Keratinocyte (primary cell): Measurements from ENCODE around the gene CRTC1. TPM values are rescaled to one million over a fixed set of nuclear protein-coding genes. Genes with fewer than 3 reads are reported as not detected.

ENCODE experiments used
- DNase-seq: peaks from one replicate; pipeline ENCODE4 v3.0.0-alpha.2; 2011; ENCODE audit warnings: low read depth, missing footprints, low spot score
- FAIRE-seq: peaks from 2 replicates; lab custom pipeline; 2011; peaks lifted over from hg19 to GRCh38; lab: Jason Lieb, UNC
- H2AFZ ChIP-seq: 2 replicates; pipeline ENCODE4 v1.6.0; 2012; ENCODE audit warnings: low read length, control low read depth, inconsistent platforms; ENCODE audit not compliant: control insufficient read depth
- H3K27ac ChIP-seq: 2 replicates; pipeline ENCODE4 v1.5.1; 2011; ENCODE audit warnings: low read length; ENCODE audit not compliant: control insufficient read depth, insufficient read depth
- H3K27me3 ChIP-seq: 3 replicates; pipeline ENCODE4 v1.6.0; 2011; ENCODE audit warnings: low read length; ENCODE audit not compliant: control insufficient read depth, insufficient read depth; ENCODE audit errors: extremely low read depth
- H3K36me3 ChIP-seq, 2 experiments: 2 replicates in 1 of 2; 3 replicates in 1 of 2; pipeline ENCODE4 v1.5.1; 2011; ENCODE audit warnings: low read length in 2 of 2, mild to moderate bottlenecking in 1 of 2; ENCODE audit not compliant: control insufficient read depth in 2 of 2, insufficient read depth in 2 of 2; ENCODE audit errors: extremely low read depth in 1 of 2
- H3K4me1 ChIP-seq: 3 replicates; pipeline ENCODE4 v1.5.1; 2011; ENCODE audit warnings: low read length; ENCODE audit not compliant: control insufficient read depth, insufficient read depth; ENCODE audit errors: extremely low read depth
- H3K4me2 ChIP-seq: 3 replicates; pipeline ENCODE4 v1.6.0; 2011; ENCODE audit warnings: low read depth, low read length; ENCODE audit not compliant: control insufficient read depth, insufficient read depth; ENCODE audit errors: extremely low read depth
- H3K4me3 ChIP-seq, 3 experiments: fragments of 200-600 bp in 1 of 3; sonication (generic) in 1 of 3; 2 replicates in 2 of 3; 3 replicates in 1 of 3; pipeline ENCODE4 v1.5.1; 2011 to 2016; ENCODE audit warnings: low read length in 3 of 3, mild to moderate bottlenecking in 3 of 3, control low read depth in 2 of 3, inconsistent platforms in 1 of 3, low read depth in 1 of 3, mixed read lengths in 1 of 3, mixed run types in 1 of 3, moderate library complexity in 1 of 3; ENCODE audit not compliant: control insufficient read depth in 2 of 3, insufficient read depth in 2 of 3; ENCODE audit errors: extremely low read depth in 1 of 3
- H3K79me2 ChIP-seq: 2 replicates; pipeline ENCODE4 v1.6.0; 2012; ENCODE audit warnings: low read length; ENCODE audit not compliant: control insufficient read depth, insufficient read depth
- H3K9ac ChIP-seq: 3 replicates; pipeline ENCODE4 v1.6.0; 2011; ENCODE audit warnings: low read length; ENCODE audit not compliant: control insufficient read depth, insufficient read depth; ENCODE audit errors: extremely low read depth
- H3K9me1 ChIP-seq: 3 replicates; pipeline ENCODE4 v1.6.0; 2011; ENCODE audit warnings: low read length; ENCODE audit not compliant: control insufficient read depth, insufficient read depth; ENCODE audit errors: extremely low read depth
- H3K9me3 ChIP-seq: 2 replicates; pipeline ENCODE4 v1.5.1; 2012; ENCODE audit warnings: low read depth, low read length; ENCODE audit not compliant: control insufficient read depth
- H4K20me1 ChIP-seq: 3 replicates; pipeline ENCODE4 v1.6.0; 2011; ENCODE audit warnings: low read length; ENCODE audit not compliant: control insufficient read depth, insufficient read depth; ENCODE audit errors: extremely low read depth
- CTCF ChIP-seq, 3 experiments: IDR thresholded peaks in 1 of 3; conservative IDR thresholded peaks in 1 of 3; optimal IDR thresholded peaks in 1 of 3; 2 replicates in 2 of 3; 3 replicates in 1 of 3; pipeline versions ENCODE3 to v1.5.1; 2011; ENCODE audit warnings: low read length in 3 of 3, mild to moderate bottlenecking in 3 of 3, moderate library complexity in 2 of 3, control low read depth in 1 of 3, inconsistent platforms in 1 of 3; ENCODE audit not compliant: insufficient read depth in 2 of 3; ENCODE audit errors: extremely low read depth in 1 of 3
- EZH2 ChIP-seq: IDR thresholded peaks from one replicate; pipeline ENCODE4 v1.6.1; 2012; ENCODE audit warnings: inconsistent platforms, mild to moderate bottlenecking, low read length, moderate library complexity
- dilution Hi-C: fragments of 300-500 bp; cut with MboI; formaldehyde crosslinking; loops from one replicate; pipeline ENCODE4 v1.7.0; 2020; ENCODE audit warnings: low sequenced_read_pairs; ENCODE audit not compliant: extremely low pct_ligation_motif_present
- polyA plus RNA-seq, 5 experiments: library from polyadenylated mRNA; depleted of rRNA in 3 of 5; stranded (reverse) in 3 of 5; stranded (forward) in 1 of 5; unstranded in 1 of 5; fragments of >200 nt; gene quantifications; 1 replicate in 1 of 5; 2 replicates in 3 of 5; 3 replicates in 1 of 5; pipeline versions ENCODE4 v1.2.1 to v1.2.3, GENCODE V29; 2011 to 2012; ENCODE audit warnings: missing spikeins in 2 of 5, low read depth in 1 of 5, low replicate concordance in 1 of 5

Gene CRTC1
- polyA plus RNA-seq, 1 donor (not counting 4 experiments of a cell fraction or from before 2014, with no cell fraction given): 0.54 TPM

DNA sequence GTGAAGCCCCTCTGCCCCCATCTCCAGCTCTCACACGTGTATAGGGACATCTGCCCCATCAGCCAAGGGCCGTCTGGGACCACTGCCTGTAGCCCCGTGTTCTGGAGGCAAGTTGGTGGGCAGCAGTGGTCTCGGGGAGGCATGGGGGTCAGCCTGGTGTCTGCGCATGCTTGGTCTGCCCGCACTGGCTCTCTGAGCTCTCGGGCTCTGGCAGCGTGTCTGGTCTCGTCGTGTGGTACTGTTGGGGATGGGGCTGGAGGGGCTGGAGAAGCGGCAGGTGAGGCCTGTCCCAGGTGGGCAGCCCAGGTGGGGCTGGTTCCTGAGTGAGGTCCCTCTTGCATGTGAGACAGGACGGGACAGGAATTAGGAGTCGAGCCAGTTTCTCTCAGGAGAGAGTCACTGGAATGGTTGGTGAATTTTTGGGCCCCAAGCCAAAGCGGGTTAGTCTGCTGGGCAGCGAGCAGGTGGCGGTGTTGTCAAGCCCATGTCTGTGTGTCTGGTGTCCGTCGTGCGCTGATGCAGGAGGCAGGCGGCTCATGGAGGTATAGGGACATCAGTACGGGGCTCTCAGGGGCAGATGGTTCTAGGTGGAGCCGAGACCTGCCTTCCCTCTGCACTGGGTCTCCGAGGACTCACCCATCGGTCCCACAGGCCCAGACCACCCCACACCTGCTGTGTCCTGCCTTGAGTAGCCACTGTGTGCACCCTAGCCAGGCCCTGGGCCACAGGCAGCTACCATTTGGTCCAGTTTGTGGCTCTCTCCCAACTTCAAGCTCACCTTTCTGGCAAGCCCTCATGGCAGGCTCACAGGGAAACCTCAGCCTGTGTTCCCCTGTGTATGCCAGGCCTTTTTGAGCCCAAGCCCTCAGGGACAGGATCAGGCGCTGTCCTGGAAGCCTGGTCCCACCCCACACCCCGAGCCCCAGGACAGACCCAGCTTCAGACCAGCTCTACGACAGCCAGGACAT, 89.4 kb downstream of the CRTC1 start:
- Histone ChIP-seq H3K4me2 (peak overlapping the region; percentile 32), H3K36me3 (no peaks in the 10 kb centered on the region), H3K79me2 (no peaks in the 10 kb centered on the region), H3K4me1 (peaks cover 18% of the 10 kb centered on the region), H3K4me3 (no peak overlapping the region), H3K27me3 (no peaks in the 10 kb centered on the region), H3K9me1 (no peaks in the 10 kb centered on the region), H3K9ac (no peak overlapping the region), H3K9me3 (no peaks in the 10 kb centered on the region), H4K20me1 (peaks cover 2% of the 10 kb centered on the region), H2AFZ (no peak overlapping the region), H3K27ac (no peak overlapping the region)
- dilution Hi-C loops: no loop called here
- FAIRE-seq (no peak), DNase-seq (no peak)
- TF ChIP-seq EZH2 (no peak), CTCF (optimal IDR thresholded peaks at IDR 0.05 in 1 of 3, IDR thresholded peaks at IDR 0.05 in 1 of 3, conservative IDR thresholded peaks at IDR 0.05 in 1 of 3; ENCODE audit: extremely low read depth in 1 of 3, insufficient read depth in 2 of 3, low read length in 3 of 3) (peak; percentile 12 to 73 (median 31))

GRCh38 chr19:18773682-18774081, 90.2 kb downstream of the CRTC1 start:
- dilution Hi-C loops: no loop called here

More at GRCh38 chr19:18773682-18774081, 90.2 kb downstream of the CRTC1 start:
- Histone ChIP-seq H4K20me1 (peaks cover 2% of the 10 kb centered on the region), H3K4me2 (no peak overlapping the region), H3K36me3 (no peaks in the 10 kb centered on the region), H3K4me3 (no peak overlapping the region), H3K4me1 (peaks cover 18% of the 10 kb centered on the region), H3K9me3 (no peaks in the 10 kb centered on the region), H3K79me2 (no peaks in the 10 kb centered on the region), H3K9ac (no peak overlapping the region), H3K27me3 (no peaks in the 10 kb centered on the region), H3K27ac (no peak overlapping the region), H2AFZ (no peak overlapping the region), H3K9me1 (no peaks in the 10 kb centered on the region)
- no peak for FAIRE-seq
- no peak for TF ChIP-seq CTCF (optimal IDR thresholded peaks at IDR 0.05 in 1 of 3, IDR thresholded peaks at IDR 0.05 in 1 of 3, conservative IDR thresholded peaks at IDR 0.05 in 1 of 3; ENCODE audit: extremely low read depth in 1 of 3, insufficient read depth in 2 of 3, low read length in 3 of 3)
- DNase-seq: no peak
